Activated CD4-positive, alpha-beta T cell treated with anti-CD3 and anti-CD28 coated beads for 1 hour (primary cell): ENCODE results near the gene GOLGA6L7.
"Not testable (repeated sequence)": the region's sequence is repeated elsewhere in the genome, so short reads cannot be mapped to it uniquely, and the experiment has no call there.

Source experiments
- DNase-seq: peaks from one replicate; pipeline ENCODE4 v3.0.0-alpha.2; 2020

The GOLGA6L7 gene

GRCh38 chr15:28884151-28884940 lies 35.9 kb upstream of the GOLGA6L7 start:
- no peak for DNase-seq

- DNase-seq = no peak
These were observed 33.2 kb upstream of the GOLGA6L7 start for GRCh38 chr15:28881600-28881999.

GRCh38 chr15:28881170-28881569 lies 32.7 kb upstream of the GOLGA6L7 start:
- no peak for DNase-seq

GRCh38 chr15:28880680-28881079 lies 32.2 kb upstream of the GOLGA6L7 start:
- DNase-seq = no peak

- DNase-seq = no peak
These were observed 31.1 kb upstream of the GOLGA6L7 start for GRCh38 chr15:28879551-28879950.

GRCh38 chr15:28878209-28878608 lies 29.8 kb upstream of the GOLGA6L7 start:
- DNase-seq = no peak

GRCh38 chr15:28876845-28877185 lies 28.4 kb upstream of the GOLGA6L7 start:
- no peak for DNase-seq

GRCh38 chr15:28876131-28876844 lies 27.8 kb upstream of the GOLGA6L7 start:
- DNase-seq = no peak

- DNase-seq = no peak
These were observed 27.1 kb upstream of the GOLGA6L7 start for GRCh38 chr15:28875461-28876000.

GRCh38 chr15:28873585-28874190 lies 25.2 kb upstream of the GOLGA6L7 start:
- no peak for DNase-seq

GRCh38 chr15:28873006-28873405 lies 24.6 kb upstream of the GOLGA6L7 start:
- DNase-seq = no peak

GRCh38 chr15:28871168-28871567 lies 22.7 kb upstream of the GOLGA6L7 start:
- no peak for DNase-seq

- no peak for DNase-seq
These were observed 20.4 kb upstream of the GOLGA6L7 start for GRCh38 chr15:28868744-28869345.

GRCh38 chr15:28861589-28862293 lies 13.3 kb upstream of the GOLGA6L7 start:
- DNase-seq = not testable (repeated sequence)

GRCh38 chr15:28861031-28861534 lies 12.6 kb upstream of the GOLGA6L7 start:
- no peak for DNase-seq

GRCh38 chr15:28854578-28854977 lies 6.1 kb upstream of the GOLGA6L7 start:
- DNase-seq = not testable (repeated sequence)

- DNase-seq = not testable (repeated sequence)
These were observed 5.2 kb upstream of the GOLGA6L7 start for GRCh38 chr15:28853654-28854053.

- not testable (repeated sequence) for DNase-seq
These were observed 1.3 kb upstream of the GOLGA6L7 start for GRCh38 chr15:28849766-28850165.

- DNase-seq = not testable (repeated sequence)
These were observed 827 bp upstream of the GOLGA6L7 start for GRCh38 chr15:28849271-28849670.

GRCh38 chr15:28847959-28848358 lies 485 bp downstream of the GOLGA6L7 start:
- DNase-seq = not testable (repeated sequence)

- not testable (repeated sequence) for DNase-seq
These were observed 1.2 kb downstream of the GOLGA6L7 start for GRCh38 chr15:28847247-28847646.

GRCh38 chr15:28844147-28844546 lies 4.3 kb downstream of the GOLGA6L7 start:
- DNase-seq = not testable (repeated sequence)
